HEK293 (cell line): ENCODE measurements around the gene OPTN.

Experiments
- GFI1B ChIP-seq: fragments of 450-650 bp; formaldehyde crosslinking; IDR thresholded peaks from 2 replicates; pipeline ENCODE4 v1.5.1; 2016; ENCODE audit warnings: missing biosample characterization, missing genetic modification characterization
- TCF7L2 ChIP-seq: IDR thresholded peaks from 2 replicates; pipeline ENCODE4 v1.6.1; 2011; ENCODE audit warnings: low read depth, mild to moderate bottlenecking, inconsistent platforms, low read length, moderate library complexity, borderline replicate concordance
- ZNF391 ChIP-seq: fragments of 450-650 bp; formaldehyde crosslinking; IDR thresholded peaks from 2 replicates; pipeline ENCODE4 v1.5.1; 2016; ENCODE audit warnings: low read depth, missing biosample characterization, missing genetic modification characterization, borderline replicate concordance
- ZNF670 ChIP-seq: fragments of 450-650 bp; formaldehyde crosslinking; IDR thresholded peaks from 2 replicates; pipeline ENCODE4 v1.5.1; 2016; ENCODE audit warnings: missing biosample characterization, missing genetic modification characterization, low read depth
- ZNF792 ChIP-seq: fragments of 450-650 bp; formaldehyde crosslinking; IDR thresholded peaks from 2 replicates; pipeline ENCODE4 v1.5.1; 2016; ENCODE audit warnings: missing biosample characterization, missing genetic modification characterization
- ZNF843 ChIP-seq: fragments of 450-650 bp; formaldehyde crosslinking; IDR thresholded peaks from 2 replicates; pipeline ENCODE4 v1.5.1; 2016; ENCODE audit warnings: missing biosample characterization, missing genetic modification characterization
- TF ChIP-seq, protein P1 (sequence below): fragments of 450-650 bp; formaldehyde crosslinking; IDR thresholded peaks from 2 replicates; pipeline ENCODE4 v1.5.1; 2016; ENCODE audit warnings: missing biosample characterization, missing genetic modification characterization
- TF ChIP-seq, protein P2 (sequence below): fragments of 450-650 bp; formaldehyde crosslinking; IDR thresholded peaks from 2 replicates; pipeline ENCODE4 v1.5.1; 2016; ENCODE audit warnings: missing biosample characterization, missing genetic modification characterization

- TF ChIP-seq, protein P1, sequence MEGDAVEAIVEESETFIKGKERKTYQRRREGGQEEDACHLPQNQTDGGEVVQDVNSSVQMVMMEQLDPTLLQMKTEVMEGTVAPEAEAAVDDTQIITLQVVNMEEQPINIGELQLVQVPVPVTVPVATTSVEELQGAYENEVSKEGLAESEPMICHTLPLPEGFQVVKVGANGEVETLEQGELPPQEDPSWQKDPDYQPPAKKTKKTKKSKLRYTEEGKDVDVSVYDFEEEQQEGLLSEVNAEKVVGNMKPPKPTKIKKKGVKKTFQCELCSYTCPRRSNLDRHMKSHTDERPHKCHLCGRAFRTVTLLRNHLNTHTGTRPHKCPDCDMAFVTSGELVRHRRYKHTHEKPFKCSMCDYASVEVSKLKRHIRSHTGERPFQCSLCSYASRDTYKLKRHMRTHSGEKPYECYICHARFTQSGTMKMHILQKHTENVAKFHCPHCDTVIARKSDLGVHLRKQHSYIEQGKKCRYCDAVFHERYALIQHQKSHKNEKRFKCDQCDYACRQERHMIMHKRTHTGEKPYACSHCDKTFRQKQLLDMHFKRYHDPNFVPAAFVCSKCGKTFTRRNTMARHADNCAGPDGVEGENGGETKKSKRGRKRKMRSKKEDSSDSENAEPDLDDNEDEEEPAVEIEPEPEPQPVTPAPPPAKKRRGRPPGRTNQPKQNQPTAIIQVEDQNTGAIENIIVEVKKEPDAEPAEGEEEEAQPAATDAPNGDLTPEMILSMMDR (tag by site-specific recombination) = no peak
- no peak for TF ChIP-seq ZNF792 (tag by site-specific recombination)
- TF ChIP-seq GFI1B (tag by site-specific recombination) = no peak
- TF ChIP-seq ZNF843 (tag by site-specific recombination) = no peak
- TF ChIP-seq, protein P2, sequence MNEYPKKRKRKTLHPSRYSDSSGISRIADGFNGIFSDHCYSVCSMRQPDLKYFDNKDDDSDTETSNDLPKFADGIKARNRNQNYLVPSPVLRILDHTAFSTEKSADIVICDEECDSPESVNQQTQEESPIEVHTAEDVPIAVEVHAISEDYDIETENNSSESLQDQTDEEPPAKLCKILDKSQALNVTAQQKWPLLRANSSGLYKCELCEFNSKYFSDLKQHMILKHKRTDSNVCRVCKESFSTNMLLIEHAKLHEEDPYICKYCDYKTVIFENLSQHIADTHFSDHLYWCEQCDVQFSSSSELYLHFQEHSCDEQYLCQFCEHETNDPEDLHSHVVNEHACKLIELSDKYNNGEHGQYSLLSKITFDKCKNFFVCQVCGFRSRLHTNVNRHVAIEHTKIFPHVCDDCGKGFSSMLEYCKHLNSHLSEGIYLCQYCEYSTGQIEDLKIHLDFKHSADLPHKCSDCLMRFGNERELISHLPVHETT (tag by site-specific recombination) = no peak
- no peak for TF ChIP-seq ZNF670 (tag by site-specific recombination)
- TF ChIP-seq ZNF391 (tag by site-specific recombination) = no peak
- TF ChIP-seq TCF7L2 = no peak
Observed at GRCh38 chr10:13078912-13079775, 20.8 kb upstream of the OPTN start.
